GM12878 (cell line): ENCODE measurements around the gene PDZRN4. TPM values are rescaled to one million over a fixed set of nuclear protein-coding genes. Genes with fewer than 3 reads are reported as not detected.
A peak's percentile ranks its signal among the peaks of the same experiment; 100 is the strongest.

ENCODE experiments used
- ATAC-seq: fragments of 200-7000 bp; cut with Tn5 transposase; 3 replicates; pipeline ENCODE4 v1.9.1; 2020; ENCODE audit warnings: mild to moderate bottlenecking, moderate library complexity
- BruUV-seq: library from RNA; stranded (reverse); fragments of 400-500 nt; replicated peaks from 2 replicates; lab custom pipeline; 2021; lab: Mats Ljungman, UMichigan
- CTCF ChIA-PET: fragments of 300-600 bp; sonication (Branson Sonifier 250); formaldehyde crosslinking; extraction: SDS; loops from one replicate; lab custom pipeline; 2021; ENCODE audit warnings: inconsistent platforms; lab: Yijun Ruan, JAX
- POLR2A ChIA-PET: fragments of 350-600 bp; formaldehyde crosslinking; extraction: SDS; loops from one replicate; lab custom pipeline; 2021; ENCODE audit warnings: inconsistent platforms; lab: Charles Lee
- RAD21 ChIA-PET: fragments of 300-600 bp; sonication (Branson Sonifier 250); formaldehyde crosslinking; loops from one replicate; lab custom pipeline; 2023; ENCODE audit warnings: antibody characterized with exemption; ENCODE audit not compliant: unreplicated experiment; lab: Charles Lee
- SMC1A ChIA-PET: fragments of 300-600 bp; sonication (Branson Sonifier 250); formaldehyde crosslinking; loops from one replicate; lab custom pipeline; 2023; ENCODE audit not compliant: unreplicated experiment, uncharacterized antibody; lab: Charles Lee
- DNase-seq: peaks from one replicate; pipeline ENCODE4 v3.0.0-alpha.2; 2011; ENCODE audit warnings: low read depth, low spot score
- FAIRE-seq: peaks from 3 replicates; lab custom pipeline; 2011; peaks lifted over from hg19 to GRCh38; lab: Jason Lieb, UNC
- H2AFZ ChIP-seq: 2 replicates; pipeline ENCODE4 v1.6.0; 2011; ENCODE audit warnings: low read depth, low read length, control low read depth; ENCODE audit not compliant: control insufficient read depth
- H3K27ac ChIP-seq: 2 replicates; pipeline ENCODE4 v1.5.1; 2011; ENCODE audit warnings: control low read depth; ENCODE audit not compliant: control insufficient read depth, insufficient read depth
- H3K27me3 ChIP-seq, 2 experiments: replicated peaks in 1 of 2; 2 replicates each; pipeline versions ENCODE4 v1.6.0 to v1.6.1; 2011; ENCODE audit warnings: low read length in 1 of 2; ENCODE audit not compliant: control insufficient read depth in 2 of 2, insufficient read depth in 2 of 2
- H3K36me3 ChIP-seq, 2 experiments: 2 replicates each; pipeline ENCODE4 v1.5.1; 2011; ENCODE audit warnings: low read length in 1 of 2; ENCODE audit not compliant: control insufficient read depth in 2 of 2, insufficient read depth in 2 of 2
- H3K4me1 ChIP-seq: 2 replicates; pipeline ENCODE4 v1.6.1; 2011; ENCODE audit warnings: mild to moderate bottlenecking, low read length, moderate library complexity, mixed read lengths; ENCODE audit not compliant: control insufficient read depth, insufficient read depth
- H3K4me2 ChIP-seq: 2 replicates; pipeline ENCODE4 v1.6.0; 2011; ENCODE audit warnings: control low read depth; ENCODE audit not compliant: control insufficient read depth, insufficient read depth
- H3K4me3 ChIP-seq: fragments of 200-600 bp; sonication (generic); 2 replicates; pipeline ENCODE4 v1.5.1; 2016
- H3K79me2 ChIP-seq: 2 replicates; pipeline ENCODE4 v1.6.0; 2011; ENCODE audit warnings: low read length; ENCODE audit not compliant: control insufficient read depth, insufficient read depth
- H3K9ac ChIP-seq: 2 replicates; pipeline ENCODE4 v1.8.0; 2011; ENCODE audit warnings: low read length, control low read depth, mixed read lengths; ENCODE audit not compliant: control insufficient read depth, insufficient read depth
- H3K9me3 ChIP-seq: replicated peaks from 3 replicates; pipeline ENCODE4 v1.5.1; 2011; ENCODE audit warnings: mild to moderate bottlenecking, low read length; ENCODE audit not compliant: control insufficient read depth, insufficient read depth
- H4K20me1 ChIP-seq: 2 replicates; pipeline ENCODE4 v1.6.0; 2011; ENCODE audit not compliant: control insufficient read depth, insufficient read depth
- CBX5 ChIP-seq: sonication (generic); IDR thresholded peaks from 2 replicates; pipeline ENCODE4 v1.6.1; 2016; ENCODE audit warnings: low read depth, moderate library complexity, mild to moderate bottlenecking, inconsistent platforms
- HDAC2 ChIP-seq: fragments of 200-600 bp; sonication (generic); IDR thresholded peaks from 2 replicates; pipeline ENCODE4 v1.6.1; 2017
- KDM1A ChIP-seq: fragments of 200-600 bp; sonication (generic); IDR thresholded peaks from 2 replicates; pipeline ENCODE4 v1.6.1; 2016; ENCODE audit warnings: borderline replicate concordance
- NFXL1 ChIP-seq: fragments of 450-650 bp; IDR thresholded peaks from 2 replicates; pipeline ENCODE4 v1.6.1; 2017; ENCODE audit warnings: antibody characterized with exemption, mild to moderate bottlenecking, borderline replicate concordance
- PAX5 ChIP-seq: IDR thresholded peaks from 2 replicates; pipeline ENCODE4 v1.6.1; 2011; ENCODE audit warnings: low read depth, low read length, borderline replicate concordance
- PKNOX1 ChIP-seq: fragments of 450-650 bp; IDR thresholded peaks from 2 replicates; pipeline ENCODE4 v1.6.1; 2016; ENCODE audit warnings: mild to moderate bottlenecking
- POU2F2 ChIP-seq: IDR thresholded peaks from 3 replicates; pipeline ENCODE4 v1.6.1; 2011; ENCODE audit warnings: low read depth, mild to moderate bottlenecking, low read length, borderline replicate concordance
- STAT3 ChIP-seq: IDR thresholded peaks from 2 replicates; pipeline ENCODE4 v1.6.1; 2011; ENCODE audit warnings: low read depth, low read length, improper control_type of control experiment
- USF1 ChIP-seq: IDR thresholded peaks from 2 replicates; pipeline ENCODE4 v1.6.1; 2011; ENCODE audit warnings: borderline replicate concordance, low read depth, mild to moderate bottlenecking, moderate library complexity, mixed read lengths, low read length; ENCODE audit not compliant: insufficient read depth; ENCODE audit errors: extremely low read length
- WGBS: methylation state at CpG from one replicate; pipeline ENCODE4 v1.1.6; 2016; ENCODE audit warnings: low lambda C conversion rate; ENCODE audit not compliant: insufficient replicate concordance, insufficient coverage; ENCODE audit errors: missing lambda C conversion rate; 5-methylcytosine and 5-hydroxymethylcytosine counted together
- in situ Hi-C: fragments of 300-500 bp; cut with MboI; formaldehyde crosslinking; loops from 9 replicates; pipeline ENCODE4 v1.14.3; 2018; ENCODE audit warnings: mixed read lengths
- intact Hi-C: fragments of 100-400 bp; cut with micrococcal nuclease; formaldehyde crosslinking; loops from one replicate; pipeline ENCODE4 v1.14.2; 2022; ENCODE audit not compliant: unreplicated experiment
- polyA plus RNA-seq, 11 experiments: library from polyadenylated mRNA; depleted of rRNA in 4 of 11; unstranded in 6 of 11; stranded (reverse) in 5 of 11; fragments of >200 nt; fragmentation: Nextera tagmentation in 4 of 11; fragmentation: Illumina TruSeq in 1 of 11; extraction: Ambion mirVana in 4 of 11; extraction: Trizol in 1 of 11; gene quantifications; 1 replicate in 1 of 11; 2 replicates in 10 of 11; pipeline versions ENCODE4 v1.2.1 to v1.2.3, GENCODE V29; 2011 to 2016; ENCODE audit warnings: inconsistent platforms in 2 of 11, missing spikeins in 2 of 11, low read depth in 1 of 11
- total RNA-seq, 4 experiments: library from RNA; depleted of rRNA in 3 of 4; stranded (reverse); fragments of >200 nt in 3 of 4; fragmentation: Illumina TruSeq in 1 of 4; extraction: Trizol in 1 of 4; gene quantifications; 2 replicates each; pipeline versions ENCODE4 v1.2.1 to v1.2.3, GENCODE V29; 2013 to 2021

Gene PDZRN4
- total and polyA plus RNA-seq, 10 of the 15 experiments (the other 5 are each of a cell fraction or from before 2014, with no cell fraction given), result 0.03 TPM; not detected in 9

GRCh38 chr12:41605545-41606305, 417.6 kb downstream of the PDZRN4 start:
- H2AFZ ChIP-seq, result no peak overlapping the region
- SMC1A ChIA-PET, result interaction anchor here (1.6 kb wide), 1 partner anchor 9 kb away, joined by 5 read pairs; no protein-coding TSS in a partner anchor
- no peak overlapping the region for H3K27ac ChIP-seq

GRCh38 chr12:41606468-41607445, 418.6 kb downstream of the PDZRN4 start:
- 73% methylated on average over 8 of the region's 8 CpGs for WGBS
- TF ChIP-seq CBX5 (no peak), HDAC2 (no peak), STAT3 (no peak), NFXL1 (no peak), PKNOX1 (no peak), USF1 (no peak), PAX5 (no peak)
- Histone ChIP-seq H3K27ac (no peak overlapping the region), H3K9ac (no peak overlapping the region), H3K36me3 (no peaks in the 10 kb centered on the region), H3K9me3 (no peaks in the 10 kb centered on the region), H3K27me3 (no peaks in the 10 kb centered on the region), H3K4me1 (no peaks in the 10 kb centered on the region), H3K4me3 (no peak overlapping the region), H3K4me2 (no peak overlapping the region), H4K20me1 (no peaks in the 10 kb centered on the region), H3K79me2 (no peaks in the 10 kb centered on the region), H2AFZ (no peak overlapping the region)
- intact Hi-C loops (no loop called here), in situ Hi-C loops (no loop called here)
- RAD21 ChIA-PET, result no interaction called here
- CTCF ChIA-PET, result interaction anchor here (1.1 kb wide), 1 partner anchor 417 kb away, joined by 3 read pairs; no protein-coding TSS in a partner anchor
- SMC1A ChIA-PET, result interaction anchor here (1.6 kb wide), 1 partner anchor 10 kb away, joined by 5 read pairs; no protein-coding TSS in a partner anchor
- DNase-seq (no peak), ATAC-seq (no peak), FAIRE-seq (no peak)
- POLR2A ChIA-PET, result no interaction called here
- no TSS peak for BruUV-seq

More at GRCh38 chr12:41605545-41606305, 417.6 kb downstream of the PDZRN4 start:
- Histone ChIP-seq H3K27me3 (no peaks in the 10 kb centered on the region), H3K36me3 (no peaks in the 10 kb centered on the region), H3K79me2 (no peaks in the 10 kb centered on the region), H3K9ac (no peak overlapping the region), H3K4me3 (no peak overlapping the region), H3K4me1 (no peaks in the 10 kb centered on the region), H3K4me2 (no peak overlapping the region), H4K20me1 (no peaks in the 10 kb centered on the region), H3K9me3 (no peaks in the 10 kb centered on the region)
- TF ChIP-seq POU2F2, result peak; percentile 42; the same call in 1 of the 3 replicates
- TF ChIP-seq KDM1A, result no peak
- no peak for TF ChIP-seq HDAC2
- no TSS peak for BruUV-seq
- CTCF ChIA-PET, result no interaction called here
- FAIRE-seq (no peak), DNase-seq (no peak), ATAC-seq (peak; percentile 80)
- POLR2A ChIA-PET, result no interaction called here
- intact Hi-C loops (no loop called here), in situ Hi-C loops (no loop called here)
- RAD21 ChIA-PET, result no interaction called here
- 30% methylated on average over 16 of the region's 16 CpGs for WGBS
